Retinal pigment epithelial cell (primary cell): Measurements from ENCODE around the gene ARHGAP4.

Experiments
- DNase-seq: peaks from one replicate; pipeline ENCODE4 v3.0.0-alpha.2; 2010; ENCODE audit warnings: low read depth
- H3K4me3 ChIP-seq: 2 replicates; pipeline ENCODE4 v1.5.1; 2011; ENCODE audit warnings: mild to moderate bottlenecking, low read length, control low read depth, moderate library complexity
- TF ChIP-seq, protein P1 (sequence below): conservative IDR thresholded peaks from 2 replicates; pipeline ENCODE4 v1.5.1; 2011; ENCODE audit warnings: low read depth, low read length, control low read depth, inconsistent platforms

Gene ARHGAP4

DNA sequence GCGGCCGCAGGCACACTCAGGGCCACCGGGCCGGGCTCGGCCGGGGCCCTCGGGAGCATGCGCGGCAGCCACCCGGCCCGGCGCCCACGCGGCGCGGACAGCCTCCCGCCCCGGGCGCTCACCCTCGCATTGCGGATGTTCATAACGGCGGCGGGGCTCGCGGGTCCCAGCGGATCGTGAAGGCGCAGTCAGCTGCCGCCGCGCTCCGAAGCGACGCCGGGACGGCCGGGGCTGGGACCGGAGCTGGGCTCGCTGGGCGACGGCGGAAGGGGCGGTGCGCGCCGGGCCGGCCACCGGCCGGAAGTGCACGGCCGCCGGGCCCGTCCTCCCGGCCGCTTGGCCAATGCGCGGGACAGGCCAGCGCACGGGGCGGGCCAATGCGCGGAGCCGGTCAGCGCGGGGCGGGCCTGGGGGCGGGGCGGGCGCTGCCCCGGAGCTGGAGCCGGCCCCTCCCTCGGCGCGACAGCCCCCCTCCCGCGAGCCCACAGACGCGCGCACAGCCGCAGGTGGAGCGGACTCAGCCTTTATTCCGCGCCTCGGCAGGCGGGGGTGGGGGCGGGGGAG, 8.8 kb upstream of the ARHGAP4 start, which contains the start of gene NAA10:
Gene NAA10 (minus strand): TSS at position 276 of the 564 bp plus-strand sequence. CDS start 133 bp downstream, at position 143.
- TF ChIP-seq, protein P1, sequence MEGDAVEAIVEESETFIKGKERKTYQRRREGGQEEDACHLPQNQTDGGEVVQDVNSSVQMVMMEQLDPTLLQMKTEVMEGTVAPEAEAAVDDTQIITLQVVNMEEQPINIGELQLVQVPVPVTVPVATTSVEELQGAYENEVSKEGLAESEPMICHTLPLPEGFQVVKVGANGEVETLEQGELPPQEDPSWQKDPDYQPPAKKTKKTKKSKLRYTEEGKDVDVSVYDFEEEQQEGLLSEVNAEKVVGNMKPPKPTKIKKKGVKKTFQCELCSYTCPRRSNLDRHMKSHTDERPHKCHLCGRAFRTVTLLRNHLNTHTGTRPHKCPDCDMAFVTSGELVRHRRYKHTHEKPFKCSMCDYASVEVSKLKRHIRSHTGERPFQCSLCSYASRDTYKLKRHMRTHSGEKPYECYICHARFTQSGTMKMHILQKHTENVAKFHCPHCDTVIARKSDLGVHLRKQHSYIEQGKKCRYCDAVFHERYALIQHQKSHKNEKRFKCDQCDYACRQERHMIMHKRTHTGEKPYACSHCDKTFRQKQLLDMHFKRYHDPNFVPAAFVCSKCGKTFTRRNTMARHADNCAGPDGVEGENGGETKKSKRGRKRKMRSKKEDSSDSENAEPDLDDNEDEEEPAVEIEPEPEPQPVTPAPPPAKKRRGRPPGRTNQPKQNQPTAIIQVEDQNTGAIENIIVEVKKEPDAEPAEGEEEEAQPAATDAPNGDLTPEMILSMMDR: no peak
- H3K4me3 ChIP-seq: peak within 1 kb of the TSS; percentile 71
- DNase-seq: no peak

DNA sequence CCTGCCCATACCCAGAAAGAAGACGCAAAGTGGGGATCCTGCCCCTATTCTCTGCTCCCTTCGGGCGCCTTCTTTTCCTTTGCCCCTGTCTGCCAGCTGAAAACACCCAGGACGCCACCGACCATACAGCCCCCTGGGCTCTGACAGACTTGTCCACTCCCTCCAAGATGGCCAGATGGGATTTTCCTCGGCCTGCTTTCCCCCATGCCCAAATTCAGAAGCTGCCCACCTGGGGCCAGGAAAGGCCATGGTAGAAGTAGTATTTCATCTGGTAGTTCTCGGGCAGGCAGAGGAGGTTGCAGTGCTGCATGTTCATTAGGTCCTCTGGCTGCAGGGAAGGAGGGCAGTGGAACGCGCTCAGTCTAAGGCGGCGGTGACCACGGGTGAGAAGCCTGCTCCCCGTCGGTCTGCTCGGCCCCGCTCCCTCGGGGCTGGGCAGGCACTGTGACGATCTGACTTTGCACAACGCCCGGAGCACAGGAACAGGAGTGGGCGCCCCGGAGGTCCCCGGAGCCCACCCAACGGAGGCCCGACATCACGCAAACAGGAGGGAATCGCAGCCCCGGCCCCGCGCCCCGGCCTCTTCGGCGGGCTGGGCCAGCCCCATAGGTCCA, 8.2 kb upstream of the ARHGAP4 start:
- TF ChIP-seq, protein P1: no peak
- DNase-seq: no peak
- peak overlapping the region; percentile 71 for H3K4me3 ChIP-seq

DNA sequence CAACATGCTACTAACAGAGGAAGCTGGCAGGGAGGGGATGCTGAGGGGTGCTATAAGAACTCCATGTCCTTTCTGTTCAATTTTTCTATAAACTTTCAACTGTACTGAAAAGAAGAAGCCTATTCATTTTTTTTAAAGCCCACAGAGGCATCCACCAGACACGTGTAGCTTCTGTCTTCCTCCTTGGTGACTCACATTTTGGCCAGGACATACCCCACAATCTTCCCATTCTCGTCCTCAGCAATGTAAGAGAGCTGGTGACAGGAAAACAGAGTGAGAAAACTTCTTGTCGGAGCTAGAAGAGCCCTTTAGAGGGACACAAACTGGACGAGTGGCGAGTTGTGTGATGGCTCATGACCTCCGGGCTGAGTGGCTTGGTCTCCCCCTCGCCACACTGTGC, 7.7 kb upstream of the ARHGAP4 start:
- peak overlapping the region; percentile 71 for H3K4me3 ChIP-seq

DNA sequence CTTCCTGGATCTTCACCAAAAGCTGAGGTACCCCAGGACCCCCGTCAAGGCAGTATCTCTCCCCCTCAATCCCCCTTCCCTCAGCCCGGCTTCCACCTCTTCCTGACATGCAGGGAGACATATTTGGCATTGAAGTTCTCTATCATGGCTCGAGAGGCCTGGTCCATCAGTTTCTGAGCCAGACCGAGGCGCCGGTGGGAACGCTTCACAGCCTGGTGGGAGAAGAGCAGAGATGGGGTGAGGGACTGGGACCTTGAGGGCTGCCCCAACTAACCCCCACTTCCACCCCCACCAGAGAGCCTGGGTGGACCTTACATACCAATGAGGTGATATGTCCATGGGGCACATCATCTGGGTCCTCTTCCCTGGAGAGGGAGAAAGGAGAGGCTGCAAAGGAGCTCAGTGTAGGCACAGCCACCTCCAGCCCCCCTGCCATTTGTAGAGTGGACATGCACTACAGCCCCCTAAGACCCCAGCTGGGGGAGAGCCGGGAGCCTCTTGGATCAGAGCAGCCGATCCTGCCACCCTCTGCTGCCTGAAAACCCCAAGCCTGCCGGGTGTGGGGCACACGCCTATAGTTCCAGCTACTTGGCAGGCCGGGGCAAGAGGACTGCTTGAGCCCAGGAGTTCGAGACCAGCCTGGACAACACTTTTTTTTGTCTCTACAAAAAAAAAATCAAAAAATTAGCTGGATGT, 6.3 kb upstream of the ARHGAP4 start:
- H3K4me3 ChIP-seq: no peak overlapping the region
- TF ChIP-seq, protein P1: no peak
- no peak for DNase-seq

More for the DNA sequence above, 7.7 kb upstream of the ARHGAP4 start:
- DNase-seq: no peak
- TF ChIP-seq, protein P1: no peak

DNA sequence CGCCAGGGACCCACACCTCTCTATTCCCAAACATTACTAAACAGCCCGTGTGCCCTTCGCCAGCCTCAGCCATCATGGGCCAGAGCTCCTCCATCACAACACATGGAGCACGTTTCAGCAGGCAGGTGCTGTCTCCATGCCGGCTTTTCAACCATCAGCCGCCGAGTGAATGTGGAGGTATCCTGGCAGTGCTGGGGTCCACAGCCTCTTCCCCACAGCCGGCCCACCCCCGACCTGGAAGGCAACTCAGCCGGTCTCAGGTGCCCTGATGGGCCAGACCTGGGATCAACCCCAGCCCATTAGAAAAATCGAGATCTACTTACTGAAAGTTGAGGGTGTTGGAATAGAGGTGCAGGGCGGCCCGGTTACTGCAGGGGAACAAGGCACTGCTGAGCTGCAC, 5.7 kb upstream of the ARHGAP4 start:
- H3K4me3 ChIP-seq: no peak overlapping the region
- DNase-seq: no peak
- TF ChIP-seq, protein P1: no peak

DNA sequence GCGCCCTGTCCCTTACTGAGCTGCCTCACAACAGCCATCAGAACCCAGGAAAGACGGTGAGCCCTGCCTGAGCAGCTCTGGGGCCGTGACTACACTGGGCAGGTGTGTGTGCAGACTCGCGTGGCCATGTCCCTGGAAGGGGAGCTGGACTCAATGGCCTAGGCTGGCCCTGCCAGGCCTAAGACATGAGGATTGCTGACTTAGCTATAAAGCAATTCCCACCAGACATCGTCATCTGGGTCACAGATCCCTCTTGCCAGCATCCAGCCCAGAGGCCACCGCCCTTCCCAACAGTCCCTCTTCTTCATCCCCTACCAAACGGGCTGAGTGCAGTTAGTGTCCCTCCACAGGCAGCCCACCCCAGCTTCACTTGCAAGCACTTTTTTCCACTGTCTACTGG, 5.1 kb upstream of the ARHGAP4 start:
- H3K4me3 ChIP-seq: no peak overlapping the region
- TF ChIP-seq, protein P1: no peak
- DNase-seq: no peak
